Suprapubic skin (tissue), 4 donors: ENCODE measurements around the gene LRRC27.

Experiments used
- CTCF ChIP-seq, 2 donors: fragments of 200-600 bp in 1 of 2; fragments of 450-650 bp in 1 of 2; sonication (generic) in 1 of 2; IDR thresholded peaks; one replicate each; pipeline ENCODE4 v1.5.1; 2016 to 2019; ENCODE audit warnings: antibody characterized with exemption in 2 of 2, mild to moderate bottlenecking in 1 of 2, moderate library complexity in 1 of 2
- POLR2A ChIP-seq, 2 donors: fragments of 450-650 bp; IDR thresholded peaks; one replicate each; pipeline ENCODE4 v1.6.1; 2017; ENCODE audit warnings: antibody characterized with exemption in 2 of 2, mild to moderate bottlenecking in 2 of 2, moderate library complexity in 2 of 2
- POLR2AphosphoS5 ChIP-seq, 3 donors: sonication (generic); formaldehyde crosslinking; IDR thresholded peaks; one replicate each; pipeline ENCODE4 v1.6.1; 2017; ENCODE audit warnings: antibody characterized with exemption in 3 of 3

GRCh38 chr10:132307823-132308586 lies 24.0 kb upstream of the LRRC27 start, which contains the start of gene STK32C:
- TF ChIP-seq CTCF (IDR thresholded peaks at IDR 0.05) (no peak), POLR2A (IDR thresholded peaks at IDR 0.05) (no peak), POLR2AphosphoS5 (IDR thresholded peaks at IDR 0.05) (no peak)
